Left renal cortex interstitium (tissue), 4 donors: ENCODE results near the gene CACNA1D. TPM values are rescaled to one million over a fixed set of nuclear protein-coding genes. Genes with fewer than 3 reads are reported as not detected.

Experiments used
- DNase-seq, 4 donors: peaks; one replicate each; pipeline ENCODE4 v3.0.0-alpha.2; 2013; ENCODE audit warnings: low read depth in 4 of 4, low spot score in 2 of 4, missing footprints in 1 of 4
- polyA plus RNA-seq, 4 donors: library from polyadenylated mRNA; unstranded; fragments of 120-200 nt; gene quantifications; one replicate each; pipeline ENCODE4 v1.2.1, GENCODE V29; 2013; ENCODE audit not compliant: insufficient read length in 4 of 4

Gene CACNA1D
- polyA plus RNA-seq, 4 donors: 10.8 to 17.0 (median 13.3) TPM

- no peak for DNase-seq
Measured at GRCh38 chr3:53801319-53801718, 306.9 kb downstream of the CACNA1D start.

DNA sequence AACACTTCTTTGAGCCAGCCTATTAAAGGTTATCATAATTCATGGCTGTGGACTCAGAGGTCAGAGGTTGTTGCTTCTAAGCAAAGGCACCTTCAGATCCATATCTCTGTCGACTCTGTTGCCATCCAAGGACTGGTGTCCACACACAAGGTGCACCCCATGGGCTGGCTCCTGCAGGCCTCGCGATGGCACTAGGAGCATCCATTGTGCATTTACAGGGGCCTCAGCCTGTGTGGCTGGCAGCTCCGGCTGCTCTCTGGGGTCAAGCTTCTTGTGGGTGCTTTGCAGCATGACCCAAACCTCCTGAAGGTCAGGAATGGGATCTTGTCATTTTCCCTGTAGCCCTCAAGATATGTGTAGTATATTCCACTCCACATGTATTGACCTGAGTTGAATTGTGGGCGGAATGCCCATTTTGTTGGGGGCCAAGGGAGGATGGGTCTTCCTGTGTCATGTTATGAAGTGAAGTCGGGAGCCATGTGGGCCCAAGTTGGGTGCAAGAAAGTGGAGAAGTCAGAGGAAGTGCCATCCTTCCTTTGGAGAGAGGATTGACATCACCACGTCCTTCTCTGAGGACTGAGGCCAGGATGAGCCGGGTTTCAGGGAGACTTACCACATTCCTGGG, 308.0 kb downstream of the CACNA1D start:
- no peak for DNase-seq

- DNase-seq: no peak
Measured at GRCh38 chr3:53803124-53803815, 308.9 kb downstream of the CACNA1D start.

GRCh38 chr3:53803816-53804695, 309.6 kb downstream of the CACNA1D start:
- DNase-seq: no peak

DNA sequence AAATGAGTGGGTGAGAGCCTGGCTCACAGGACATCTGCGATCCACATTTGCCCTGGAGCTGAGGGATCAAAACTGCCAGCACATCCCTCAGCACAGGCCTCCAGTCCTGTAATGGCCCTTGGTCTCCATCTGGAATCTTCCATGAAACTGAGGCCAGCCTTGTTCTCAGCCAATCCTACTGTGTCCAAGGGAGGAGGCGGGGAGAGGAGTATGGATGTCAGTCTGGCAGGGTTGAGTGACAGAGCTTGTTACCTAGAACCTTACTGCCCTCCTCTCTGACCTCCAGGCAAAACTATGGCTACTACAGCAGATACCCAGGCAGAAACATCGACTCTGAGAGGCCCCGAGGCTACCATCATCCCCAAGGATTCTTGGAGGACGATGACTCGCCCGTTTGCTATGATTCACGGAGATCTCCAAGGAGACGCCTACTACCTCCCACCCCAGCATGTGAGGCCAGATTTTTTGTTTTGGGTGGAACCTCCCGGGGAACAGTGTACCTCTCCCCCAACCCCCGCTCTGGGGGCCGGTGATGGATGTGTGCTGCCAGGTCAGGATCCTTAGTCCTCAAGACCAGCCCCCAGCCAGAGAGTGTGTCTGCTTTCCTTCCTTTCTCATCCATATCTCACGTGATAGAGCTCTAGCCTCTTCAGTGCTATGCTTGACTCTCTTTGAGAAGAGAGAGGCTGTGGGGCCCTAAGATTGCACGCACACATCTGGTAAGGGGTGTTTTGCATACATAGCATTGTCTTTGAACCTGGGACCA, 310.5 kb downstream of the CACNA1D start:
- DNase-seq: no peak

GRCh38 chr3:53805463-53806159, 311.2 kb downstream of the CACNA1D start:
- DNase-seq: no peak

GRCh38 chr3:53806182-53807116, 312.0 kb downstream of the CACNA1D start:
- DNase-seq: no peak

DNA sequence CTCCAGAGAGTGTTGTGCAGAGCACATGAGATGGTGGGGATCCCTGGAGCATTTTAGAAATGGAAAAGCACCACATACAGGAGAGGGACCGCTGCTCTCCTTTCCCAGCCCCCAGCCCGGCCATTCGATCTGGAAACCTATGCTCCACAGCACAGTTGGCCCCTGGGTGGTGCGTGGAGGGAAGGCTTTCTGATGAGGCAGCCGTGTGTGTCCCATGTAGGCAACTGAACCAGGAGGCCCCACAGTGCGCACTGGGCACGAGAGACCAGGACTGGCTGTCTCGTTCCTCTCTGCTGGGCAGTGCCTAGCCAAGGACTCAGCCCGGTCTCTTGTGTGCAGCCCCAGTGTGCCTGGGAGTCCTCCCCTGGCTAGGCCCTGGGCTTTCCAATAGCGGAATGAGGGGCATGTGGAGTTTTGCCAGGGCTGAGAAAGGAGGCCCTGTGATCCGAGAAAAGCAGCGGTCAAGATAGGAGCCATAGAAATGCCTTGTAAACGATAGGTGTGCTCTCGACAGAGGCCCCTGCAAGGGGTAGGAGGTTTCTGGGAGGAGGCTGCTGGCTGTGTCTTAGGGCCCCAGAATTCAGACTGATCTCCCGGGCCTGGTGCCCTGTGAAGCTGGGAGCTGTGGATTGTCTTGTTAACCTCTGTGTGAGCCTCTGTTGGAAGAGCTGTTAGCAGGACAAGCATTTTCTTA, 312.9 kb downstream of the CACNA1D start:
- DNase-seq: no peak

DNA sequence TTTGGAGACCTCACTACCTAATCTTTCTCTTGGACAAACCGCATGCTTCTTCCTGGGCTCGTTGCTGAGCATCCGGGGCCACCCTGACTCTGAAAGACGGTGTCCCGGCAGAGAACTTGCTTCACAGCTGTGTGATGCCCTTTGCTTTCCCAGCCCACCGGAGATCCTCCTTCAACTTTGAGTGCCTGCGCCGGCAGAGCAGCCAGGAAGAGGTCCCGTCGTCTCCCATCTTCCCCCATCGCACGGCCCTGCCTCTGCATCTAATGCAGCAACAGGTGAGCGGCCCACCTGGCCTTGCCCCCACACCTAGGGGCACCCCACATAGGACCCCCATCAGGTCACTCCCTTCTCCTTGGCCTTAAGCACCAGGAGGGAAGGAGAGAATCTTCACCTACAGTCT, 314.1 kb downstream of the CACNA1D start:
- no peak for DNase-seq

DNA sequence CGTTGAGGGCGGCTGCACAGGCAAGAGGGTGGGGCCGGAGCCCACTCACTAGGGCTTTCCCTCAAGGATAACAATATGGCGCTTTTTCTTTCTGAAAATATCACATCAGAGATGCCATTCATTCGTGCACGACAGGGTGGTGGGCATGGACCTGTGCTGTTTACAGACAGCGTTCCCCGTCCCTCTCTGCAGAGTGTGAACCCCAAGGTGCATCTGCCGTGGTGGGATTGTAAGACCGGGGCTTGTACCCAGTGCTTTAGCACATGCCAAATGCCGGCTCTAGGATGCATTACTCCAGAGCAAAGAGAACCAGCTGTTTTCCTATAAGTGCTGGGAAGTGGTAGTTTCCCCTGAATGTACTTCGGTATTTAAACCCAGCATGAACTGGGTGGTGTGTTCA, 314.9 kb downstream of the CACNA1D start:
- DNase-seq: no peak

DNA sequence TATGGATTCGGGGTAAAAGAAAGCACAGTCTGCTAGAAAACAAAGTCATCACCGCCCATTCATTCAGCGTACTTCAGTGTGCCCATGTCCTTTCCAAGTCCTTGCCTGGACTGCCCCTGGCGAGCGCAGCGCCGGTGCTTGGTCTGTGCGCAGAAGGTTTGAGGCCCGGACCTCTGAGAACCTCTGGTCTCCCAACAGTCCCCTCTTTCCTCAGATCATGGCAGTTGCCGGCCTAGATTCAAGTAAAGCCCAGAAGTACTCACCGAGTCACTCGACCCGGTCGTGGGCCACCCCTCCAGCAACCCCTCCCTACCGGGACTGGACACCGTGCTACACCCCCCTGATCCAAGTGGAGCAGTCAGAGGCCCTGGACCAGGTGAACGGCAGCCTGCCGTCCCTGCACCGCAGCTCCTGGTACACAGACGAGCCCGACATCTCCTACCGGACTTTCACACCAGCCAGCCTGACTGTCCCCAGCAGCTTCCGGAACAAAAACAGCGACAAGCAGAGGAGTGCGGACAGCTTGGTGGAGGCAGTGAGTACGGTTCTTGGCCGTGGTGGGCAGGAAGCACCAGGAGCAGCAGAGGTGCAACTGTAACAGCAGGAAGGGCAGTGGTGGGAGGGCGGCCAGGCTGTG, 315.5 kb downstream of the CACNA1D start:
- no peak for DNase-seq

- DNase-seq: no peak
Measured at GRCh38 chr3:53811143-53811927, 316.9 kb downstream of the CACNA1D start.

DNA sequence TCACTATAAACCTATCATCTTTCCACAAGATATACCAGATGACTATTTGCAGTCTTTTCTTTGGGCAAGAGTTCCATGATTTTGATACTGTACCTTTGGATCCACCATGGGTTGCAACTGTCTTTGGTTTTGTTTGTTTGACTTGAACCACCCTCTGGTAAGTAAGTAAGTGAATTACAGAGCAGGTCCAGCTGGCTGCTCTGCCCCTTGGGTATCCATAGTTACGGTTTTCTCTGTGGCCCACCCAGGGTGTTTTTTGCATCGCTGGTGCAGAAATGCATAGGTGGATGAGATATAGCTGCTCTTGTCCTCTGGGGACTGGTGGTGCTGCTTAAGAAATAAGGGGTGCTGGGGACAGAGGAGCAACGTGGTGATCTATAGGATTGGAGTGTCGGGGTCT, 318.0 kb downstream of the CACNA1D start:
- DNase-seq: no peak

DNA sequence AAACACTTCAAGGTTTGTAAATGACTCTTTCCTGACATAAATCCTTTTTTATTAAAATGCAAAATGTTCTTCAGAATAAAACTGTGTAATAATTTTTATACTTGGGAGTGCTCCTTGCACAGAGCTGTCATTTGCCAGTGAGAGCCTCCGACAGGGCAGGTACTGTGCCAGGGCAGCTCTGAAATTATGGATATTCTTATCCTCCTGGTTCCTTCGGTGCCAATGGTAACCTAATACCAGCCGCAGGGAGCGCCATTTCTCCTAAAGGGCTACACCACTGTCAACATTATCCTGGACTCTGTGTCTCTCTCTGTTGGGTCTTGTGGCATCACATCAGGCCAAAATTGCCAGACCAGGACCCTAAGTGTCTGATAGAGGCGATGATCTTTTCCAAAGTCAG, 318.8 kb downstream of the CACNA1D start:
- DNase-seq: no peak

GRCh38 chr3:53813876-53814275, 319.5 kb downstream of the CACNA1D start:
- no peak for DNase-seq

DNA sequence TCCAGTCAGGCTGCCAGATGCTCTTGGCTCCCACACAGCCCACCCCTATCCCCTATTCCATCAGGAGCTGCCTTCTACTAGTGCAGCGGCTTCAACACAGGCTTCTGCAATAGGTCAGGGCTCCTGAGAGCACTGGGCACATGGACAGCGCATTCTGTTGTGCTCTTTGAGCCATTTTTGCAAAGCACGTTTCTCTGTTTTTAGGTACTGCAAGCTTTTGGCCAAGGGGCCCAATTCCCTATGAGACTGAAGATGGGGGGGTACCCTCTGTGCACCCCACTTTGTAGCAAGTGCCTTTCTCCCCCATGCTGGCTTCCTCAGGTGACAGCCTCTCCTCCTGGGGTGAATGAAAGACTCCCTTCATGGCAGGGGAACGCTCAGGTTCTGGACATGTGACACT, 320.7 kb downstream of the CACNA1D start:
- no peak for DNase-seq

DNA sequence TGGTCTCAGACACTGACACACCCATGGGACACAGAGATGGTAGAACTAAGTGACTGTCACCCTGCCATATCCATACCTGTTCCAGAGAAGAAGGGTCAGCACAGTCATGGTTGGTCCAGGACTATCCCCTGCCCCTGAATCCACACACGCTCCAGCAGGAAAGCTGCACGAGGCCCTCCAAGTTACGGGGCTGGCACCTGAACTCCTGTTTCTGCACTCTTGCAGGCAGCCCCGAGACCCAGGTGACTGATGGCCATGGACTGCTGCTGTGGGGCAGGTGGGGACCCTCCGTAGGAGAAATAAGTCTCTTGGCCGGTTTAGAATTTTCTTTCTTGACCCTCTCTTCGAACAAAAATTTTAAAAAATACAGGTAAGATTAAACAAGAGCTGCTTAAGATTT, 321.2 kb downstream of the CACNA1D start:
- no peak for DNase-seq
